Ishikawa (cell line): Measurements from ENCODE around the gene OR2L8.

Experiments used
- CEBPB ChIP-seq: IDR thresholded peaks from 2 replicates; pipeline ENCODE4 v1.6.1; 2012
- CREB1 ChIP-seq: IDR thresholded peaks from 2 replicates; pipeline ENCODE4 v1.6.1; 2012; ENCODE audit warnings: low read depth
- EGR1 ChIP-seq: IDR thresholded peaks from 2 replicates; pipeline ENCODE4 v1.6.1; 2012
- EP300 ChIP-seq: IDR thresholded peaks from 2 replicates; pipeline ENCODE4 v1.6.1; 2012; ENCODE audit warnings: borderline replicate concordance
- FOXM1 ChIP-seq: IDR thresholded peaks from 2 replicates; pipeline ENCODE4 v1.6.1; 2012; ENCODE audit warnings: low read depth, borderline replicate concordance
- NFIC ChIP-seq: IDR thresholded peaks from 2 replicates; pipeline ENCODE4 v1.6.1; 2012
- RAD21 ChIP-seq: IDR thresholded peaks from 2 replicates; pipeline ENCODE4 v1.6.1; 2012; ENCODE audit warnings: low read depth
- TAF1 ChIP-seq: IDR thresholded peaks from 2 replicates; pipeline ENCODE4 v1.6.1; 2012; ENCODE audit warnings: low read depth, mild to moderate bottlenecking
- TCF12 ChIP-seq: IDR thresholded peaks from 2 replicates; pipeline ENCODE4 v1.6.1; 2012; ENCODE audit warnings: low read depth
- TEAD4 ChIP-seq: IDR thresholded peaks from 2 replicates; pipeline ENCODE4 v1.6.1; 2012
- YY1 ChIP-seq: IDR thresholded peaks from 2 replicates; pipeline ENCODE4 v1.6.1; 2012; ENCODE audit warnings: low read depth
- ZBTB7A ChIP-seq: IDR thresholded peaks from 2 replicates; pipeline ENCODE4 v1.6.1; 2012; ENCODE audit warnings: low read depth
- TF ChIP-seq, protein P1 (sequence below): IDR thresholded peaks from 2 replicates; pipeline ENCODE4 v1.6.1; 2012
- TF ChIP-seq, protein P2 (sequence below): IDR thresholded peaks from 2 replicates; pipeline ENCODE4 v1.6.1; 2012
- TF ChIP-seq, protein P3 (sequence below): IDR thresholded peaks from 2 replicates; pipeline ENCODE4 v1.6.1; 2012; ENCODE audit warnings: low read depth, mild to moderate bottlenecking

Gene OR2L8

DNA sequence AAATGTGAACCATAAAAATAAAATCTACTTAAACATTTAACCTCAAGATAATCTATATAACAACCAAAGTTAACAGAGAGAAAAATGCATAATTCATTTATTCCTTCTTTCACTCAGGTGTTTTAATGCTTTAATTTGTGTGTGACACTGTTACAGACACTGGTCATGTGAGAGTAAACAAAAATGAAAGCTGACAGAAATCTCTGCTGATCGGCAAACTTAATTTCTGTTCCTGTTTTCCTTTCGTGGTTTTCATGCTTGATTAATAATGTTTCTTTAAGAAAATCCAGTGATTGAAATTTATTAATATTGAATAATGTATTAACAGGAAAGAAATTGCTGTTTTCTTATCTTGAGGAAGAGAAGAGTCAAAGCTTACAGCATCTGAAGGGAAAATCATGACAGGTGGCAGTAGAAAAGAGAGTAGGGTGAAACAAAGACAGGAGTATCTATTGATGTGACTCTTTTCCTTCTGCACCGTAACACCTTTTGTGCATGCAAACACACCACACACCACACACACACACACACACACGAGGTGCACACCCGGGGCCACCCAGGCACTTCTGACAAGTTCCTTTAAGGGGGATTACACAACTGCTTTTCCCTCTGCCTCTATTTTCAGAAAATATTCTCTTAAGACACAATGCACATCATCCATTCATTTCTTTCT is 18.0 kb downstream of the OR2L8 start:
- TF ChIP-seq, protein P1, sequence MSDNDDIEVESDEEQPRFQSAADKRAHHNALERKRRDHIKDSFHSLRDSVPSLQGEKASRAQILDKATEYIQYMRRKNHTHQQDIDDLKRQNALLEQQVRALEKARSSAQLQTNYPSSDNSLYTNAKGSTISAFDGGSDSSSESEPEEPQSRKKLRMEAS: no peak
- TF ChIP-seq EP300: no peak
- TF ChIP-seq EGR1: no peak
- no peak for TF ChIP-seq RAD21
- no peak for TF ChIP-seq TAF1
- no peak for TF ChIP-seq FOXM1
- no peak for TF ChIP-seq CEBPB
- no peak for TF ChIP-seq CREB1
- TF ChIP-seq, protein P2, sequence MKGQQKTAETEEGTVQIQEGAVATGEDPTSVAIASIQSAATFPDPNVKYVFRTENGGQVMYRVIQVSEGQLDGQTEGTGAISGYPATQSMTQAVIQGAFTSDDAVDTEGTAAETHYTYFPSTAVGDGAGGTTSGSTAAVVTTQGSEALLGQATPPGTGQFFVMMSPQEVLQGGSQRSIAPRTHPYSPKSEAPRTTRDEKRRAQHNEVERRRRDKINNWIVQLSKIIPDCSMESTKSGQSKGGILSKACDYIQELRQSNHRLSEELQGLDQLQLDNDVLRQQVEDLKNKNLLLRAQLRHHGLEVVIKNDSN: no peak
- no peak for TF ChIP-seq TCF12
- TF ChIP-seq ZBTB7A: no peak
- no peak for TF ChIP-seq TEAD4
- no peak for TF ChIP-seq NFIC
- no peak for TF ChIP-seq YY1
- TF ChIP-seq, protein P3, sequence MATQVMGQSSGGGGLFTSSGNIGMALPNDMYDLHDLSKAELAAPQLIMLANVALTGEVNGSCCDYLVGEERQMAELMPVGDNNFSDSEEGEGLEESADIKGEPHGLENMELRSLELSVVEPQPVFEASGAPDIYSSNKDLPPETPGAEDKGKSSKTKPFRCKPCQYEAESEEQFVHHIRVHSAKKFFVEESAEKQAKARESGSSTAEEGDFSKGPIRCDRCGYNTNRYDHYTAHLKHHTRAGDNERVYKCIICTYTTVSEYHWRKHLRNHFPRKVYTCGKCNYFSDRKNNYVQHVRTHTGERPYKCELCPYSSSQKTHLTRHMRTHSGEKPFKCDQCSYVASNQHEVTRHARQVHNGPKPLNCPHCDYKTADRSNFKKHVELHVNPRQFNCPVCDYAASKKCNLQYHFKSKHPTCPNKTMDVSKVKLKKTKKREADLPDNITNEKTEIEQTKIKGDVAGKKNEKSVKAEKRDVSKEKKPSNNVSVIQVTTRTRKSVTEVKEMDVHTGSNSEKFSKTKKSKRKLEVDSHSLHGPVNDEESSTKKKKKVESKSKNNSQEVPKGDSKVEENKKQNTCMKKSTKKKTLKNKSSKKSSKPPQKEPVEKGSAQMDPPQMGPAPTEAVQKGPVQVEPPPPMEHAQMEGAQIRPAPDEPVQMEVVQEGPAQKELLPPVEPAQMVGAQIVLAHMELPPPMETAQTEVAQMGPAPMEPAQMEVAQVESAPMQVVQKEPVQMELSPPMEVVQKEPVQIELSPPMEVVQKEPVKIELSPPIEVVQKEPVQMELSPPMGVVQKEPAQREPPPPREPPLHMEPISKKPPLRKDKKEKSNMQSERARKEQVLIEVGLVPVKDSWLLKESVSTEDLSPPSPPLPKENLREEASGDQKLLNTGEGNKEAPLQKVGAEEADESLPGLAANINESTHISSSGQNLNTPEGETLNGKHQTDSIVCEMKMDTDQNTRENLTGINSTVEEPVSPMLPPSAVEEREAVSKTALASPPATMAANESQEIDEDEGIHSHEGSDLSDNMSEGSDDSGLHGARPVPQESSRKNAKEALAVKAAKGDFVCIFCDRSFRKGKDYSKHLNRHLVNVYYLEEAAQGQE: no peak

DNA sequence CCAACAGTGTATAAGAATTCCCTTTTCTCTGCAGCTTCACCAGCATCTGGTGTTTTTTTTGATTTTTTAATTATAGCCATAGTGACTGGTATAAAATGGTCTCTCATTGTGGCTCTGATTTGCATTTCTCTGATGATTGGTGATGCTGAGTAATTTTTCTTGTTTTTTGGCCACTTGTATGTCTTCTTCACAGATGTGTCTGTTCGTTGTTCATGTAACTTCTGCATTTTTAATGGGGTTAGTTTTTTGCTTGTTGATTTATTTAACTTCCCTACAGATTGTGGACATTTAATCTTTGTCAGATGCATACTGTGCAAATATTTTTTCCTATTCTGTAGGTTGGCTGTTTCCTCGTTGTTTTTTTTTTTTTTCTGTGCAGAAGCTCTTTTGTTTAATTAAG is 44.3 kb downstream of the OR2L8 start:
- no peak for TF ChIP-seq NFIC
- no peak for TF ChIP-seq FOXM1
- TF ChIP-seq RAD21: no peak
- no peak for TF ChIP-seq EGR1
- TF ChIP-seq YY1: no peak
- TF ChIP-seq EP300: no peak
- TF ChIP-seq, protein P3: no peak
- TF ChIP-seq TAF1: no peak
- TF ChIP-seq, protein P2: no peak
- TF ChIP-seq CREB1: no peak
- TF ChIP-seq TCF12: no peak
- TF ChIP-seq, protein P1: no peak
- TF ChIP-seq CEBPB: no peak

DNA sequence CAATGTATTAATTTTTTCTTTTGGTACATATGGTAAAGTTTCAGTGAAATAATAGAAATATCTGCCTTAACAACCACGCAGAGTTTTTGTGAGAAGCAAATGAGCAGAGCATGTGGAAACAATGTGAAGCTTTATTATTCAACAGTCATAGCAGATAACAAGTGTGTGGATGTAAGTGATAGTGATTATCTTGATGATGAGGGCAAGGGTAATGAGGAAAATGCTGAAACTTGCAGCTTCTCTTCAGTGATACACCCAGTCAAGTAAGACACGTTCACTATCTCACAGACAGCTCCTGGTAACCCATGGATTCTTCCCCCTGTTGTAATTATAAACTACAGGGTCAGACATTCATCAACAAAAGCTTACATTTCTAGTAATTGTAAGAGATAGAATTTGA is 50.2 kb downstream of the OR2L8 start:
- TF ChIP-seq CREB1 (no peak), RAD21 (no peak), EGR1 (no peak), EP300 (no peak), FOXM1 (no peak), CEBPB (no peak), TCF12 (no peak), NFIC (no peak), ZBTB7A (no peak)
- TF ChIP-seq, protein P1: no peak
- TF ChIP-seq, protein P2: no peak
